Endothelial cell (in vitro differentiated cells): ENCODE measurements around the gene MON2. TPM values are rescaled to one million over a fixed set of nuclear protein-coding genes. Genes with fewer than 3 reads are reported as not detected.
A peak's percentile ranks its signal among the peaks of the same experiment; 100 is the strongest.

ENCODE experiments used
- DNase-seq: peaks from one replicate; pipeline ENCODE4 v3.0.0; 2021; ENCODE audit warnings: low spot score
- H3K27ac Mint-ChIP-seq: one replicate; pipeline ENCODE4 v1.8.0; 2021; ENCODE audit warnings: mixed read lengths, inconsistent platforms; ENCODE audit not compliant: unreplicated experiment
- H3K27me3 Mint-ChIP-seq: one replicate; pipeline ENCODE4 v1.8.0; 2021; ENCODE audit warnings: mild to moderate bottlenecking, moderate library complexity, mixed read lengths, inconsistent platforms; ENCODE audit not compliant: unreplicated experiment
- H3K36me3 Mint-ChIP-seq: one replicate; pipeline ENCODE4 v1.8.0; 2021; ENCODE audit warnings: mild to moderate bottlenecking, low read depth, mixed read lengths, inconsistent platforms; ENCODE audit not compliant: unreplicated experiment
- H3K4me1 Mint-ChIP-seq: one replicate; pipeline ENCODE4 v1.8.0; 2021; ENCODE audit warnings: mild to moderate bottlenecking, mixed read lengths, inconsistent platforms; ENCODE audit not compliant: unreplicated experiment
- H3K4me3 Mint-ChIP-seq: one replicate; pipeline ENCODE4 v1.8.0; 2021; ENCODE audit warnings: mild to moderate bottlenecking, mixed read lengths, inconsistent platforms; ENCODE audit not compliant: unreplicated experiment
- H3K9me3 Mint-ChIP-seq: one replicate; pipeline ENCODE4 v1.8.0; 2021; ENCODE audit warnings: mixed read lengths, inconsistent platforms; ENCODE audit not compliant: unreplicated experiment
- CTCF ChIP-seq: fragments of 200-600 bp; sonication (generic); IDR thresholded peaks from one replicate; pipeline ENCODE4 v1.5.0; 2021; ENCODE audit warnings: antibody characterized with exemption; ENCODE audit not compliant: unreplicated experiment
- total RNA-seq: library from RNA; stranded (reverse); fragmentation: NEBNext Ultra II Directional; extraction: Animal tissue kit (Norgen Biotek cat#: 25700); gene quantifications from one replicate; pipeline ENCODE4 v1.2.1, GENCODE V29; 2021; ENCODE audit not compliant: unreplicated experiment

MON2 gene
- total RNA-seq, 1 donor from 2014 or later, result 31.9 TPM

- H3K4me1 Mint-ChIP-seq, result peaks cover 3% of the 10 kb centered on the region
- H3K27ac Mint-ChIP-seq, result no peak overlapping the region
Measured at GRCh38 chr12:62582065-62582366, 115.4 kb downstream of the MON2 start.

GRCh38 chr12:62584619-62585018 lies 118.0 kb downstream of the MON2 start:
- TF ChIP-seq CTCF, result no peak
- Mint-ChIP-seq H3K9me3 (no peaks in the 10 kb centered on the region), H3K4me3 (no peak overlapping the region), H3K27me3 (peaks cover 4% of the 10 kb centered on the region), H3K4me1 (peaks cover 3% of the 10 kb centered on the region), H3K36me3 (no peaks in the 10 kb centered on the region), H3K27ac (no peak overlapping the region)
- no peak for DNase-seq

More at GRCh38 chr12:62582065-62582366, 115.4 kb downstream of the MON2 start:
- TF ChIP-seq CTCF, result peak; percentile 0
- DNase-seq, result no peak
- Mint-ChIP-seq H3K4me3 (no peak overlapping the region), H3K9me3 (no peaks in the 10 kb centered on the region), H3K27me3 (peaks cover 4% of the 10 kb centered on the region), H3K36me3 (no peaks in the 10 kb centered on the region)

- Mint-ChIP-seq H3K27me3 (peaks cover 4% of the 10 kb centered on the region), H3K9me3 (no peaks in the 10 kb centered on the region), H3K4me1 (peaks cover 3% of the 10 kb centered on the region), H3K4me3 (peak overlapping the region; percentile 4), H3K27ac (peak overlapping the region; percentile 28), H3K36me3 (no peaks in the 10 kb centered on the region)
- no peak for DNase-seq
- no peak for TF ChIP-seq CTCF
Measured at GRCh38 chr12:62586850-62587249, 120.2 kb downstream of the MON2 start.

GRCh38 chr12:62588916-62589315 lies 122.3 kb downstream of the MON2 start:
- Mint-ChIP-seq H3K27me3 (peaks cover 1% of the 10 kb centered on the region), H3K4me3 (no peak overlapping the region), H3K27ac (no peak overlapping the region), H3K36me3 (no peaks in the 10 kb centered on the region), H3K9me3 (no peaks in the 10 kb centered on the region), H3K4me1 (peaks cover 3% of the 10 kb centered on the region)
- DNase-seq, result no peak
- no peak for TF ChIP-seq CTCF

GRCh38 chr12:62597253-62597652 lies 130.6 kb downstream of the MON2 start:
- H3K27ac Mint-ChIP-seq, result no peak overlapping the region
- no peaks in the 10 kb centered on the region for H3K36me3 Mint-ChIP-seq
- peaks cover 2% of the 10 kb centered on the region for H3K4me1 Mint-ChIP-seq
- H3K4me3 Mint-ChIP-seq, result no peak overlapping the region
- no peaks in the 10 kb centered on the region for H3K9me3 Mint-ChIP-seq
- no peak for TF ChIP-seq CTCF
- peaks cover under 1% of the 10 kb centered on the region for H3K27me3 Mint-ChIP-seq
- no peak for DNase-seq
